ENCODE data around the gene DAZL. TPM values are rescaled to one million over a fixed set of nuclear protein-coding genes. Genes with fewer than 3 reads are reported as not detected.

DAZL gene
- total RNA-seq, 1 experiment from 2014 or later: 0.04 TPM

GRCh38 chr3:16589120-16589519, 16.1 kb downstream of the DAZL start:
- BruUV-seq (replicated peaks): no TSS peak
- Histone ChIP-seq H3K79me2 (ENCODE audit: low read length) (no peaks in the 10 kb centered on the region), H3K4me3 (ENCODE audit: low read length) (no peak overlapping the region), H3K4me2 (ENCODE audit: low read length) (no peak overlapping the region), H2AFZ (ENCODE audit: low read length) (no peak overlapping the region), H3F3A (ENCODE audit: low read length, unreplicated experiment) (no peaks in the 10 kb centered on the region), H3K4me1 (ENCODE audit: insufficient read depth, low read length) (no peaks in the 10 kb centered on the region), H3K36me3 (ENCODE audit: low read depth, low read length) (no peaks in the 10 kb centered on the region), H3K9me3 (ENCODE audit: low read length) (no peaks in the 10 kb centered on the region), H4K20me1 (ENCODE audit: low read length) (no peaks in the 10 kb centered on the region), H3K9me2 (replicated peaks; ENCODE audit: low read length) (no peaks in the 10 kb centered on the region), H3K27me3 (ENCODE audit: low read length) (no peaks in the 10 kb centered on the region), H3K9ac (ENCODE audit: low read length) (no peak overlapping the region), H3K27ac (ENCODE audit: low read length) (no peak overlapping the region)
- intact Hi-C loops (cut with micrococcal nuclease): no loop called here
- ChIA-PET POLR2A (ENCODE audit: unreplicated experiment) (no interaction called here), CTCF (no interaction called here)
- no peak for TF ChIP-seq CTCF (conservative IDR thresholded peaks at IDR 0.05; ENCODE audit: low read depth, low read length)
- TF ChIP-seq EZH2phosphoT487 (IDR thresholded peaks at IDR 0.05; ENCODE audit: borderline replicate concordance, low read length): no peak
- no peak for TF ChIP-seq EZH2 (IDR thresholded peaks at IDR 0.05; ENCODE audit: low read length, unreplicated experiment)
- no peak for ATAC-seq
- no peak for DNase-seq

- intact Hi-C loops (cut with micrococcal nuclease): no loop called here
- H3F3A ChIP-seq (ENCODE audit: low read length, unreplicated experiment): no peaks in the 10 kb centered on the region
- no peak overlapping the region for H2AFZ ChIP-seq (ENCODE audit: low read length)
- H3K36me3 ChIP-seq (ENCODE audit: low read depth, low read length): no peaks in the 10 kb centered on the region
- no peaks in the 10 kb centered on the region for H4K20me1 ChIP-seq (ENCODE audit: low read length)
- no peak overlapping the region for H3K9ac ChIP-seq (ENCODE audit: low read length)
- ChIA-PET POLR2A (ENCODE audit: unreplicated experiment) (no interaction called here), CTCF (interaction anchor here (0.7 kb wide), 2 partner anchors 34 to 746 kb away, joined by 4 to 5 read pairs; no protein-coding TSS in a partner anchor)
- no peak overlapping the region for H3K4me2 ChIP-seq (ENCODE audit: low read length)
- H3K9me2 ChIP-seq (replicated peaks; ENCODE audit: low read length): no peaks in the 10 kb centered on the region
- H3K9me3 ChIP-seq (ENCODE audit: low read length): no peaks in the 10 kb centered on the region
- H3K4me1 ChIP-seq (ENCODE audit: insufficient read depth, low read length): no peaks in the 10 kb centered on the region
- H3K27ac ChIP-seq (ENCODE audit: low read length): no peak overlapping the region
- no peak for ATAC-seq
- no peaks in the 10 kb centered on the region for H3K79me2 ChIP-seq (ENCODE audit: low read length)
- no peak overlapping the region for H3K4me3 ChIP-seq (ENCODE audit: low read length)
- H3K27me3 ChIP-seq (ENCODE audit: low read length): no peaks in the 10 kb centered on the region
- DNase-seq: no peak
- BruUV-seq (replicated peaks): no TSS peak
- TF ChIP-seq CTCF (conservative IDR thresholded peaks at IDR 0.05; ENCODE audit: low read depth, low read length) (no peak), EZH2 (IDR thresholded peaks at IDR 0.05; ENCODE audit: low read length, unreplicated experiment) (no peak), EZH2phosphoT487 (IDR thresholded peaks at IDR 0.05; ENCODE audit: borderline replicate concordance, low read length) (no peak)
Observed at GRCh38 chr3:16587681-16588060, 17.6 kb downstream of the DAZL start.

GRCh38 chr3:16587047-16587680, 18.1 kb downstream of the DAZL start:
- ChIA-PET POLR2A (ENCODE audit: unreplicated experiment) (no interaction called here), CTCF (no interaction called here)
- no peaks in the 10 kb centered on the region for H3K9me3 ChIP-seq (ENCODE audit: low read length)
- H3K4me1 ChIP-seq (ENCODE audit: insufficient read depth, low read length): no peaks in the 10 kb centered on the region
- H3K79me2 ChIP-seq (ENCODE audit: low read length): no peaks in the 10 kb centered on the region
- H3K4me3 ChIP-seq (ENCODE audit: low read length): no peak overlapping the region
- no peaks in the 10 kb centered on the region for H3K36me3 ChIP-seq (ENCODE audit: low read depth, low read length)
- no peak overlapping the region for H3K9ac ChIP-seq (ENCODE audit: low read length)
- DNase-seq (no peak), ATAC-seq (no peak)
- H3F3A ChIP-seq (ENCODE audit: low read length, unreplicated experiment): no peaks in the 10 kb centered on the region
- TF ChIP-seq CTCF (conservative IDR thresholded peaks at IDR 0.05; ENCODE audit: low read depth, low read length): peak; percentile 34; the same call in 1 of the 2 replicates
- TF ChIP-seq EZH2phosphoT487 (IDR thresholded peaks at IDR 0.05; ENCODE audit: borderline replicate concordance, low read length): no peak
- intact Hi-C loops (cut with micrococcal nuclease): no loop called here
- no peaks in the 10 kb centered on the region for H3K27me3 ChIP-seq (ENCODE audit: low read length)
- H4K20me1 ChIP-seq (ENCODE audit: low read length): no peaks in the 10 kb centered on the region
- H3K9me2 ChIP-seq (replicated peaks; ENCODE audit: low read length): no peaks in the 10 kb centered on the region
- H3K27ac ChIP-seq (ENCODE audit: low read length): no peak overlapping the region
- no TSS peak for BruUV-seq (replicated peaks)
- H2AFZ ChIP-seq (ENCODE audit: low read length): no peak overlapping the region
- H3K4me2 ChIP-seq (ENCODE audit: low read length): no peak overlapping the region
